Stimulated activated CD8-positive, alpha-beta memory T cell treated with anti-CD3 and anti-CD28 coated beads, Interleukin-4, amount 100 ng/mL, for 4 hours (primary cell): ENCODE measurements around the gene CDC25A.

Source experiments
- DNase-seq, 2 donors: peaks; one replicate each; pipeline ENCODE4 v3.0.0-alpha.2; 2020; ENCODE audit warnings: low read depth in 2 of 2, low spot score in 1 of 2

Gene CDC25A

DNA sequence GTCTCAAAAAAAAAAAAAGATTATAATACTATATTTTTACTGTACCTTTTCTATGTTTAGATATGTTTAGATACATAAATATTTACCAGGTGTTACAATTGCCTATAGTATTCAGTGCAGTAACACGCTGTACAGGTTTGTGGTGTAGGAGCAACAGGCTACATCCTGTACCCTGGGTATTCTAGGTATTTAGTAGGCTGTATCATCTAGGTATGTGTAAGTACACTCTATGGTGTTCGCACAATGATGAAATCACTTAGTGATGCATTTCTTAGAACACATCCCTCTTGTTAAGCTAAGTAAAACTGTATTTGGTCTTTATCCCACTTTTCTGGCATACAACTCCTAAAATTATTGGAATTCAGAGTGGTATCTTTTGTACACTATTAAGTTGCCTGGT lies 77.8 kb downstream of the CDC25A start:
- DNase-seq: no peak

- no peak for DNase-seq
Measured at GRCh38 chr3:48107227-48107626, 81.0 kb downstream of the CDC25A start.
